ENCODE results near the gene PNMT. TPM values are rescaled to one million over a fixed set of nuclear protein-coding genes. Genes with fewer than 3 reads are reported as not detected.
A peak's percentile ranks its signal among the peaks of the same experiment; 100 is the strongest.

Gene PNMT
- total and polyA plus RNA-seq, 2 of the 13 experiments (the other 11 are each of a cell fraction or from before 2014, with no cell fraction given), result 0.25 TPM; not detected in 1

- TF ChIP-seq REL (CRISPR knock-in tag; conservative IDR thresholded peaks at IDR 0.05) (no peak), ZBTB20 (CRISPR knock-in tag; IDR thresholded peaks at IDR 0.05; ENCODE audit: borderline replicate concordance, low read depth) (no peak), ZNF737 (CRISPR knock-in tag; IDR thresholded peaks at IDR 0.05; ENCODE audit: borderline replicate concordance) (no peak), ZNF562 (CRISPR knock-in tag; IDR thresholded peaks at IDR 0.05; ENCODE audit: borderline replicate concordance) (no peak), ARID4A (CRISPR knock-in tag; IDR thresholded peaks at IDR 0.05; ENCODE audit: borderline replicate concordance) (no peak), ZNF331 (CRISPR knock-in tag; IDR thresholded peaks at IDR 0.05) (0 out of 2 replicates have a peak, but pooled peaks have one; percentile 12), ATM (IDR thresholded peaks at IDR 0.05; ENCODE audit: borderline replicate concordance) (no peak), SMYD3 (CRISPR knock-in tag; IDR thresholded peaks at IDR 0.05) (no peak), IRF9 (CRISPR knock-in tag; IDR thresholded peaks at IDR 0.05; ENCODE audit: borderline replicate concordance) (no peak), PBX3 (CRISPR knock-in tag; IDR thresholded peaks at IDR 0.05; ENCODE audit: borderline replicate concordance) (no peak), ZFP37 (CRISPR knock-in tag; IDR thresholded peaks at IDR 0.05; ENCODE audit: borderline replicate concordance) (no peak), ZNF800 (CRISPR knock-in tag; IDR thresholded peaks at IDR 0.05) (no peak), ZUFSP (CRISPR knock-in tag; IDR thresholded peaks at IDR 0.05; ENCODE audit: borderline replicate concordance) (no peak), ZMYM4 (CRISPR knock-in tag; IDR thresholded peaks at IDR 0.05) (no peak), ZFP36L1 (CRISPR knock-in tag; IDR thresholded peaks at IDR 0.05) (no peak), PHF5A (CRISPR knock-in tag; IDR thresholded peaks at IDR 0.05; ENCODE audit: low read depth, unreplicated experiment) (no peak), PAF1 (CRISPR knock-in tag; IDR thresholded peaks at IDR 0.05) (no peak), ZC3H13 (CRISPR knock-in tag; IDR thresholded peaks at IDR 0.05) (no peak)
These were observed 49.1 kb upstream of the PNMT start (continued) for GRCh38 chr17:39618956-39619785.
